Kidney epithelial cell (primary cell): ENCODE data around the gene TIMP2. TPM values are rescaled to one million over a fixed set of nuclear protein-coding genes. Genes with fewer than 3 reads are reported as not detected.

ENCODE experiments used
- DNase-seq: peaks from one replicate; pipeline ENCODE4 v3.0.0-alpha.2; 2010; ENCODE audit warnings: low read depth
- H3K27me3 ChIP-seq: 2 replicates; pipeline ENCODE4 v1.6.0; 2011; ENCODE audit warnings: low read length; ENCODE audit not compliant: control insufficient read depth, insufficient read depth
- H3K36me3 ChIP-seq: 2 replicates; pipeline ENCODE4 v1.5.1; 2011; ENCODE audit warnings: low read length; ENCODE audit not compliant: control insufficient read depth, insufficient read depth
- H3K4me3 ChIP-seq: 2 replicates; pipeline ENCODE4 v1.5.1; 2011; ENCODE audit warnings: low read depth, mild to moderate bottlenecking, control low read depth, low read length
- total RNA-seq: library from RNA; depleted of rRNA; stranded (reverse); fragments of >200 nt; gene quantifications from 2 replicates; pipeline ENCODE4 v1.2.3, GENCODE V29; 2015
- TF ChIP-seq, protein P1 (sequence below): IDR thresholded peaks from 2 replicates; pipeline ENCODE4 v1.5.1; 2011; ENCODE audit warnings: mild to moderate bottlenecking, moderate library complexity, low read length, control low read depth, inconsistent platforms; ENCODE audit not compliant: insufficient read depth, poor library complexity, severe bottlenecking

TIMP2 gene
- total RNA-seq, 1 donor from 2014 or later: 130 TPM

DNA sequence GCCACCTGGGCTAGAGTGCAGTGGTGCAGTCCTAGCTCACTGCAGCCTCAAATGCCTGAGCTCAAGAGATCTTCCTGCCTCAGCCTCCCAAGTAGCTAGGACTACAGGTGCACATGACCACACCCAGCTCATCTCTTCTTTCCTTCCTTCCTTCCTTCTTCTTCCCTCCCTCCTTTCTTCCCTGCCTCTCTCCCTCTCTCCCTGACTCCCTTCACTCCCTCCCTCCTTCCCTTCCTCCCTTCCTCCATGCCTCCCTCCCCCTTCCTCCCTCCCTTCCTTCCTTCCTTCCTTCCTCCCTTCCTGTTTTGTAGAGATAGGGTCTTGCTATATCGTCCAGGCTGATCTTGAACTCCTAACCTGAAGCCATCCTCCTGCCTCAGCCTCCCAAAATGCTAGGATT lies 61.1 kb downstream of the TIMP2 start:
- no peaks in the 10 kb centered on the region for H3K36me3 ChIP-seq
- TF ChIP-seq, protein P1, sequence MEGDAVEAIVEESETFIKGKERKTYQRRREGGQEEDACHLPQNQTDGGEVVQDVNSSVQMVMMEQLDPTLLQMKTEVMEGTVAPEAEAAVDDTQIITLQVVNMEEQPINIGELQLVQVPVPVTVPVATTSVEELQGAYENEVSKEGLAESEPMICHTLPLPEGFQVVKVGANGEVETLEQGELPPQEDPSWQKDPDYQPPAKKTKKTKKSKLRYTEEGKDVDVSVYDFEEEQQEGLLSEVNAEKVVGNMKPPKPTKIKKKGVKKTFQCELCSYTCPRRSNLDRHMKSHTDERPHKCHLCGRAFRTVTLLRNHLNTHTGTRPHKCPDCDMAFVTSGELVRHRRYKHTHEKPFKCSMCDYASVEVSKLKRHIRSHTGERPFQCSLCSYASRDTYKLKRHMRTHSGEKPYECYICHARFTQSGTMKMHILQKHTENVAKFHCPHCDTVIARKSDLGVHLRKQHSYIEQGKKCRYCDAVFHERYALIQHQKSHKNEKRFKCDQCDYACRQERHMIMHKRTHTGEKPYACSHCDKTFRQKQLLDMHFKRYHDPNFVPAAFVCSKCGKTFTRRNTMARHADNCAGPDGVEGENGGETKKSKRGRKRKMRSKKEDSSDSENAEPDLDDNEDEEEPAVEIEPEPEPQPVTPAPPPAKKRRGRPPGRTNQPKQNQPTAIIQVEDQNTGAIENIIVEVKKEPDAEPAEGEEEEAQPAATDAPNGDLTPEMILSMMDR: no peak
- no peak for DNase-seq

DNA sequence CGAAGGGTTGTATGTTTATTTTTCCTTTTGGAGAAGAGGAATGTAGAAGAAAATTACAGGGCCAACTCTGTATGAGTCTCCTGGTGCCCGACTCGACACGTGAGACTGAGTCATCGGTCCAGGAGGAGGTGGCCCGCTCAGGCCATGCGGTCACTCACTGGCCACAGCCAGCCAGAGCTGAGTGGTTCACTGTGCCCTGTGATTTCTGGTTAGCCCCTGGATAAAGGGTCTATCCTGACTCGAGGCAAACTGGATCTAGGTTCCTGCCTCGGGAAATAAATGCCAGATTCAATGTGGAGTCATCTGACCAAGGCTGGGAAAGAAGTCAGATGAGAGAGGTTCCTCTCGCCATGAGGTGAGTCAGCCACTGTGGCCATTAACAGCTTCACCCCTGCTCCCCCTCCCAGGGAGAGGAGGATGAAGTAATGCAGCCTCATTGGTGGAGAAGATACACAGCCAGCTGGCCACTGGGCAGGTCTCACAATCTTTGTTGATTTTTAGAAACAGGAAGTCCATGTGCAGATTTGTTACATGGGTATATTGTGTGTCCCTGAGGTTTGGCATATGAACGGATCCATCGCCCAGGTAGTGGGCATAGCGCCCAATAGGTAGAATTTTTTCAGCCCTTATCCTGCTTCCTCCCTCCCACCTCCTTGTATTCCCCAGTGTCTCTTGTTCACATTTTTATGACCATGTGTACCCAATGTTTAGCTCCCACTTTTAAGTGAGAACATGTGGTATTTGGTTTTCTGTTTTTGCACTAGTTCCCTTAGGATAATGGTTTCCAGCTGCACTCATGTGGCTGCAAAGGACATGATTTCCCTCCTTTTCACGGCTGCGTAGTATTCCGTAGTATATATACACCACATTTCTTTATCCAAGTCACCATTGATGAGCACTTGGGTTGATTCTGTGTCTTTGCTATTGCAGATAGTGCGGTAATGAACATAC lies 62.8 kb downstream of the TIMP2 start:
- DNase-seq: peak; percentile 88
- no peak overlapping the region for H3K4me3 ChIP-seq
- H3K27me3 ChIP-seq: no peaks in the 10 kb centered on the region
- no peaks in the 10 kb centered on the region for H3K36me3 ChIP-seq
- TF ChIP-seq, protein P1: no peak

More for the DNA sequence above, 61.1 kb downstream of the TIMP2 start:
- no peak overlapping the region for H3K4me3 ChIP-seq
- H3K27me3 ChIP-seq: no peaks in the 10 kb centered on the region

DNA sequence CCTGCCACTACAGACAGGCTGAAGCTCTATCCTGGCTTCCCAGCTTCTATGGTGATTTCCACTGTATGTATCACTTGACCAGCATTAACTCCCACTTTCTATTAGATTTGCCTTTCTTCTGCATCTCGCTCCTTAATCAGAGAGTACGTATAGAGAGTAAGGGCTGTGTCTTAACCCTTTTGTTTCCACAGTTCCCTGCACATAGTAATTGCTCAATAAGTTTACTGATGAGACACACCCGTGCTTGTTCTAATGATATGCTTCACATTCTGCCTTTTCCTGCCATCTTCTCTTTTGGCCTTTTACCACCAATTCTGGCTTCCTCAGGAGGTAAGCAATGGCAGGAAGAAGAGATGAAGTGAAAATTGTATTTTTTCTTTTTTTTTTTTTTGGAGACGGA lies 64.0 kb downstream of the TIMP2 start:
- H3K4me3 ChIP-seq: no peak overlapping the region
- no peak for DNase-seq
- TF ChIP-seq, protein P1: no peak
- no peaks in the 10 kb centered on the region for H3K27me3 ChIP-seq
- H3K36me3 ChIP-seq: peaks cover 1% of the 10 kb centered on the region

- TF ChIP-seq, protein P1: no peak
- DNase-seq: no peak
- Histone ChIP-seq H3K36me3 (peaks cover 1% of the 10 kb centered on the region), H3K27me3 (no peaks in the 10 kb centered on the region), H3K4me3 (no peak overlapping the region)
Measured at GRCh38 chr17:78859051-78859450, 66.1 kb downstream of the TIMP2 start.

DNA sequence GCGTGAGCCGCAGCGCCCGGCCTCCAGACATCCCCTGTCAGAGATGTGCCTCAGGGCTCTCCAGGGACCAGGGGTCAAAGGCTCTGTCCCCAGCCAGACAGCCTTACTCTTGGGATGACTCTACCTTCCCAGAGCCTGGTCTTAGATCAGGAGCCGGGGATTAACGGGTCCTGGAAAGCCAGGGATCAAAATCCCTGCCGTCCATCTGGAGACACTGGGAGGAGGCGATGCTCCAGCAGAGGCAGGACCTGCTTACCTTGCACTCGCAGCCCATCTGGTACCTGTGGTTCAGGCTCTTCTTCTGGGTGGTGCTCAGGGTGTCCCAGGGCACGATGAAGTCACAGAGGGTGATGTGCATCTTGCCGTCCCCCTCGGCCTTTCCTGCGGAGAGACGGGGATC lies 67.9 kb downstream of the TIMP2 start:
- DNase-seq: no peak
- Histone ChIP-seq H3K27me3 (no peaks in the 10 kb centered on the region), H3K36me3 (peaks cover 1% of the 10 kb centered on the region), H3K4me3 (no peak overlapping the region)
- TF ChIP-seq, protein P1: no peak
